Activated CD4-positive, alpha-beta T cell treated with anti-CD3 and anti-CD28 coated beads for 4 hours (primary cell): Measurements from ENCODE around the gene ITPR1.

Experiments
- DNase-seq, 2 donors: peaks; one replicate each; pipeline ENCODE4 v3.0.0-alpha.2; 2020

The ITPR1 gene

GRCh38 chr3:4693620-4694019 is 200.5 kb downstream of the ITPR1 start:
- no peak for DNase-seq

- DNase-seq: no peak
Measured at GRCh38 chr3:4695846-4696245, 202.7 kb downstream of the ITPR1 start.

- no peak for DNase-seq
Measured at GRCh38 chr3:4696266-4696665, 203.1 kb downstream of the ITPR1 start.

- DNase-seq: no peak
Measured at GRCh38 chr3:4698125-4698821, 205.1 kb downstream of the ITPR1 start.

GRCh38 chr3:4703054-4703480 is 209.9 kb downstream of the ITPR1 start:
- no peak for DNase-seq

- no peak for DNase-seq
Measured at GRCh38 chr3:4704552-4704951, 211.4 kb downstream of the ITPR1 start.

GRCh38 chr3:4707324-4707723 is 214.2 kb downstream of the ITPR1 start:
- DNase-seq: no peak

- DNase-seq: no peak
Measured at GRCh38 chr3:4708230-4708629, 215.1 kb downstream of the ITPR1 start.

- DNase-seq: no peak
Measured at GRCh38 chr3:4709341-4709740, 216.2 kb downstream of the ITPR1 start.

- no peak for DNase-seq
Measured at GRCh38 chr3:4710191-4710590, 217.0 kb downstream of the ITPR1 start.

- DNase-seq: no peak
Measured at GRCh38 chr3:4711680-4711992, 218.5 kb downstream of the ITPR1 start.

GRCh38 chr3:4712109-4712508 is 219.0 kb downstream of the ITPR1 start:
- DNase-seq: no peak

- DNase-seq: no peak
Measured at GRCh38 chr3:4714045-4714444, 220.9 kb downstream of the ITPR1 start.

GRCh38 chr3:4716266-4716665 is 223.1 kb downstream of the ITPR1 start:
- DNase-seq: no peak

GRCh38 chr3:4716706-4717362 is 223.7 kb downstream of the ITPR1 start:
- no peak for DNase-seq

GRCh38 chr3:4717363-4717740 is 224.2 kb downstream of the ITPR1 start:
- no peak for DNase-seq

GRCh38 chr3:4718179-4718736 is 225.1 kb downstream of the ITPR1 start:
- no peak for DNase-seq

GRCh38 chr3:4719046-4719501 is 225.9 kb downstream of the ITPR1 start:
- no peak for DNase-seq

GRCh38 chr3:4720316-4721075 is 227.3 kb downstream of the ITPR1 start:
- DNase-seq: peak; percentile 28 to 31

- no peak for DNase-seq
Measured at GRCh38 chr3:4721511-4721911, 228.4 kb downstream of the ITPR1 start.

- peak; percentile 12 to 20 for DNase-seq
Measured at GRCh38 chr3:4722103-4722502, 229.0 kb downstream of the ITPR1 start.

- no peak for DNase-seq
Measured at GRCh38 chr3:4724051-4724629, 231.0 kb downstream of the ITPR1 start.

GRCh38 chr3:4726549-4726948 is 233.4 kb downstream of the ITPR1 start:
- no peak for DNase-seq
